ENCODE measurements around the gene WDR54. TPM values are rescaled to one million over a fixed set of nuclear protein-coding genes. Genes with fewer than 3 reads are reported as not detected.

Gene WDR54
- total RNA-seq, 1 donor from 2014 or later = 4.3 TPM

Other genes starting within 250 kb of the WDR54 start
- gene MOB1A, start 242.9 kb upstream of the WDR54 start, total RNA-seq = 81.3 TPM
- 77.6 TPM for gene MTHFD2, start 223.1 kb upstream of the WDR54 start, total RNA-seq
- 0.56 TPM for gene SLC4A5, start 78.3 kb upstream of the WDR54 start, total RNA-seq
- 86.4 TPM for gene DCTN1, start 41.4 kb upstream of the WDR54 start, total RNA-seq
- gene C2orf81, start 111 bp upstream of the WDR54 start, total RNA-seq = 0.56 TPM
- gene RTKN, start 20.2 kb downstream of the WDR54 start, total RNA-seq = 18.3 TPM
- 22.6 TPM for gene INO80B, start 33.4 kb downstream of the WDR54 start, total RNA-seq
- gene WBP1, start 36.7 kb downstream of the WDR54 start, total RNA-seq = 30.6 TPM
- gene MOGS, start 43.7 kb downstream of the WDR54 start, total RNA-seq = 22.6 TPM
- gene MRPL53, start 51.0 kb downstream of the WDR54 start, total RNA-seq = 87.5 TPM
- 4.6 TPM for gene CCDC142, start 61.3 kb downstream of the WDR54 start, total RNA-seq
- 10.5 TPM for gene TTC31, start 61.4 kb downstream of the WDR54 start, total RNA-seq
- gene LBX2, start 77.9 kb downstream of the WDR54 start, total RNA-seq = 0.32 TPM
- 20.6 TPM for gene PCGF1, start 86.0 kb downstream of the WDR54 start, total RNA-seq
- not detected for gene TLX2, start 92.7 kb downstream of the WDR54 start, total RNA-seq
- gene DQX1, start 104.5 kb downstream of the WDR54 start, total RNA-seq = 5.6 TPM
- gene AUP1, start 108.0 kb downstream of the WDR54 start, total RNA-seq = 74.2 TPM
- 17.9 TPM for gene HTRA2, start 108.2 kb downstream of the WDR54 start, total RNA-seq
- 0.52 TPM for gene LOXL3, start 132.2 kb downstream of the WDR54 start, total RNA-seq
- gene DOK1, start 133.0 kb downstream of the WDR54 start, total RNA-seq = 0.56 TPM
- 1.6 TPM for gene M1AP, start 226.6 kb downstream of the WDR54 start, total RNA-seq
- gene SEMA4F, start 232.5 kb downstream of the WDR54 start, total RNA-seq = 1.4 TPM

Measured in esophagus mucosa (tissue), 1 donor.